ENCODE measurements around the gene NPTX2.

GRCh38 chr7:98671733-98672331 is 54.7 kb downstream of the NPTX2 start:
- TF ChIP-seq CTCF (IDR thresholded peaks at IDR 0.05) (no peak), POLR2A (IDR thresholded peaks at IDR 0.05) (no peak)

Measured in right lobe of liver (tissue), 4 donors.